ENCODE data around the gene EPN2. TPM values are rescaled to one million over a fixed set of nuclear protein-coding genes. Genes with fewer than 3 reads are reported as not detected.

The EPN2 gene
- total and polyA plus RNA-seq, 2 experiments from 2014 or later: 34.0 to 149 TPM

GRCh38 chr17:19270347-19270703, 33.2 kb downstream of the EPN2 start (continued):
- TF ChIP-seq ZNF462 (CRISPR knock-in tag; IDR thresholded peaks at IDR 0.05): no peak
- TF ChIP-seq POLR2AphosphoS5 (IDR thresholded peaks at IDR 0.05; ENCODE audit: low read depth): no peak
- no peak for TF ChIP-seq ETS1 (IDR thresholded peaks at IDR 0.05)
- no peak for TF ChIP-seq EZH2phosphoT487 (IDR thresholded peaks at IDR 0.05; ENCODE audit: unreplicated experiment)
- TF ChIP-seq ZNF331 (CRISPR knock-in tag; IDR thresholded peaks at IDR 0.05; ENCODE audit: low read depth): no peak
- no peak for TF ChIP-seq EZH2 (IDR thresholded peaks at IDR 0.05; ENCODE audit: low read depth, unreplicated experiment)
- no peak for TF ChIP-seq STAT1 (IDR thresholded peaks at IDR 0.05; ENCODE audit: unreplicated experiment)
- TF ChIP-seq JUNB (IDR thresholded peaks at IDR 0.05; ENCODE audit: unreplicated experiment): no peak
- no peak for TF ChIP-seq NANOG (IDR thresholded peaks at IDR 0.05; ENCODE audit: borderline replicate concordance)
